Esophagus squamous epithelium (tissue), 4 donors: Measurements from ENCODE around the gene AKNAD1.

ENCODE experiments used
- CTCF ChIP-seq, 6 experiments: fragments of 450-650 bp in 4 of 6; fragments of 200-600 bp in 2 of 6; sonication (generic) in 2 of 6; IDR thresholded peaks; one replicate each; pipeline ENCODE4 v1.5.1; 2016 to 2019; ENCODE audit warnings: antibody characterized with exemption in 6 of 6, mild to moderate bottlenecking in 4 of 6, moderate library complexity in 4 of 6
- POLR2A ChIP-seq, 4 donors: fragments of 450-650 bp; IDR thresholded peaks; one replicate each; pipeline ENCODE4 v1.6.1; 2017; ENCODE audit warnings: antibody characterized with exemption in 4 of 4, mild to moderate bottlenecking in 4 of 4, moderate library complexity in 3 of 4

- TF ChIP-seq POLR2A (IDR thresholded peaks at IDR 0.05) (no peak), CTCF (IDR thresholded peaks at IDR 0.05) (no peak)
These were observed 33.3 kb downstream of the AKNAD1 start for GRCh38 chr1:108823632-108824031.
